DND-41 (cell line): ENCODE results near the gene SLC24A3.

Experiments used
- ATAC-seq: fragments of 200-7000 bp; cut with Tn5 transposase; 3 replicates; pipeline ENCODE4 v1.9.1; 2021; ENCODE audit warnings: low read depth; ENCODE audit not compliant: insufficient read depth
- DNase-seq: peaks from one replicate; pipeline ENCODE4 v3.0.0-alpha.2; 2020
- H2AFZ ChIP-seq: 2 replicates; pipeline ENCODE4 v1.6.0; 2012; ENCODE audit warnings: low read depth, low read length
- H3K27ac ChIP-seq: 2 replicates; pipeline ENCODE4 v1.5.1; 2012; ENCODE audit warnings: low read length, inconsistent platforms
- H3K27me3 ChIP-seq: fragments of 200-600 bp; sonication (generic); 2 replicates; pipeline ENCODE4 v1.6.0; 2012; ENCODE audit warnings: low read length, mild to moderate bottlenecking, inconsistent platforms; ENCODE audit not compliant: insufficient read depth, poor library complexity
- H3K36me3 ChIP-seq: 2 replicates; pipeline ENCODE4 v1.5.1; 2012; ENCODE audit warnings: low read length, inconsistent platforms; ENCODE audit not compliant: insufficient read depth
- H3K4me1 ChIP-seq: 2 replicates; pipeline ENCODE4 v1.5.1; 2012; ENCODE audit warnings: mild to moderate bottlenecking, low read length; ENCODE audit not compliant: insufficient read depth
- H3K4me2 ChIP-seq: 2 replicates; pipeline ENCODE4 v1.6.0; 2012; ENCODE audit warnings: mild to moderate bottlenecking, moderate library complexity, low read length, inconsistent platforms; ENCODE audit not compliant: insufficient read depth
- H3K4me3 ChIP-seq, 2 experiments: fragments of 200-600 bp in 1 of 2; shearing (Covaris generic) in 1 of 2; 2 replicates each; pipeline ENCODE4 v1.5.1; 2012 to 2016; ENCODE audit warnings: inconsistent platforms in 2 of 2, low read length in 2 of 2, mild to moderate bottlenecking in 2 of 2, low read depth in 1 of 2, moderate library complexity in 1 of 2
- H3K79me2 ChIP-seq: 2 replicates; pipeline ENCODE4 v1.6.0; 2012; ENCODE audit warnings: low read length, inconsistent platforms; ENCODE audit not compliant: insufficient read depth
- H3K9ac ChIP-seq: 2 replicates; pipeline ENCODE4 v1.6.0; 2012; ENCODE audit warnings: low read depth, mild to moderate bottlenecking, inconsistent platforms, low read length, moderate library complexity
- H3K9me3 ChIP-seq: 2 replicates; pipeline ENCODE4 v1.5.1; 2012; ENCODE audit warnings: low read length, moderate library complexity, mild to moderate bottlenecking, inconsistent platforms; ENCODE audit not compliant: insufficient read depth, severe bottlenecking
- H4K20me1 ChIP-seq: 2 replicates; pipeline ENCODE4 v1.6.0; 2012; ENCODE audit warnings: low read length; ENCODE audit not compliant: insufficient read depth
- CTCF ChIP-seq: IDR thresholded peaks from 2 replicates; pipeline ENCODE4 v1.5.1; 2012; ENCODE audit warnings: borderline replicate concordance, low read length, moderate library complexity, mild to moderate bottlenecking; ENCODE audit not compliant: poor library complexity, severe bottlenecking; ENCODE audit errors: extremely low read depth
- EZH2 ChIP-seq: IDR thresholded peaks from 3 replicates; pipeline ENCODE4 v1.6.1; 2012; ENCODE audit warnings: borderline replicate concordance, low read depth, mild to moderate bottlenecking, moderate library complexity, low read length, inconsistent platforms; ENCODE audit not compliant: severe bottlenecking

Gene SLC24A3

GRCh38 chr20:19283490-19284025 lies 71.1 kb downstream of the SLC24A3 start:
- Histone ChIP-seq H3K4me3 (no peak overlapping the region), H3K36me3 (no peaks in the 10 kb centered on the region), H3K4me2 (no peak overlapping the region), H3K4me1 (no peaks in the 10 kb centered on the region), H3K9ac (no peak overlapping the region), H3K27ac (no peak overlapping the region), H2AFZ (no peak overlapping the region), H3K27me3 (no peaks in the 10 kb centered on the region), H3K79me2 (no peaks in the 10 kb centered on the region), H3K9me3 (no peaks in the 10 kb centered on the region), H4K20me1 (no peaks in the 10 kb centered on the region)
- TF ChIP-seq EZH2 = no peak
- no peak for TF ChIP-seq CTCF
- DNase-seq (no peak), ATAC-seq (no peak)

GRCh38 chr20:19284400-19285178 lies 72.1 kb downstream of the SLC24A3 start:
- Histone ChIP-seq H3K36me3 (no peaks in the 10 kb centered on the region), H4K20me1 (no peaks in the 10 kb centered on the region), H3K4me2 (no peak overlapping the region), H3K79me2 (no peaks in the 10 kb centered on the region), H2AFZ (no peak overlapping the region), H3K9me3 (no peaks in the 10 kb centered on the region), H3K9ac (no peak overlapping the region), H3K4me1 (no peaks in the 10 kb centered on the region), H3K4me3 (no peak overlapping the region), H3K27me3 (no peaks in the 10 kb centered on the region), H3K27ac (no peak overlapping the region)
- DNase-seq = no peak
- no peak for TF ChIP-seq EZH2
- TF ChIP-seq CTCF = no peak
- no peak for ATAC-seq

- Histone ChIP-seq H3K27me3 (no peaks in the 10 kb centered on the region), H3K9ac (no peak overlapping the region), H3K36me3 (no peaks in the 10 kb centered on the region), H3K9me3 (no peaks in the 10 kb centered on the region), H2AFZ (no peak overlapping the region), H4K20me1 (no peaks in the 10 kb centered on the region), H3K27ac (no peak overlapping the region), H3K79me2 (no peaks in the 10 kb centered on the region), H3K4me1 (no peaks in the 10 kb centered on the region), H3K4me3 (no peak overlapping the region), H3K4me2 (no peak overlapping the region)
- no peak for ATAC-seq
- TF ChIP-seq EZH2 (no peak), CTCF (no peak)
- DNase-seq = no peak
Measured at GRCh38 chr20:19285436-19285835, 73.0 kb downstream of the SLC24A3 start.
